ENCODE measurements around the gene SUPT4H1. TPM values are rescaled to one million over a fixed set of nuclear protein-coding genes. Genes with fewer than 3 reads are reported as not detected.

SUPT4H1 gene
- total and polyA plus RNA-seq, 9 of the 15 experiments (the other 6 are each of a cell fraction or from before 2014, with no cell fraction given): 62.1 to 320 (median 117) TPM

DNA sequence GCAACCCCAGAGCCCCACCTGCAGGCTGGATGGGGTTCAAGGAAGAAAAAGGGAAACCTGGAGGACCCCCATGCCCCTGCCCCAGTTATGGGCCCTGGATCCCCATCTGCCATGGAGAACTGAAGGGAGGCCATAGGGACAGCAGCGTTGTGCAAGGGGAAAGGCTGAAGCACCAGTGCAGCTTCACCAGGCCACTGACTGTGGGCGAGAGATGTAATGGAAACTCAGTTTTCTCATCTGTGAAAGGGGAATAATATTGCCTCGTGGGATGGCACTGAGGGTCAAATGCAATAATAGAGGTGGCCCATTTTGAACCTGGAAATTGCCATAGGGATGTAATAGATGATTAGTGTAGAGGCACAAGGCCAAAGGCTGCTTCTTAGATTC lies 13.6 kb downstream of the SUPT4H1 start (continued):
- TF ChIP-seq NONO (IDR thresholded peaks at IDR 0.05; ENCODE audit: low read depth in 2 of 2, low read length in 1 of 2): no peak
- TF ChIP-seq, protein P1, sequence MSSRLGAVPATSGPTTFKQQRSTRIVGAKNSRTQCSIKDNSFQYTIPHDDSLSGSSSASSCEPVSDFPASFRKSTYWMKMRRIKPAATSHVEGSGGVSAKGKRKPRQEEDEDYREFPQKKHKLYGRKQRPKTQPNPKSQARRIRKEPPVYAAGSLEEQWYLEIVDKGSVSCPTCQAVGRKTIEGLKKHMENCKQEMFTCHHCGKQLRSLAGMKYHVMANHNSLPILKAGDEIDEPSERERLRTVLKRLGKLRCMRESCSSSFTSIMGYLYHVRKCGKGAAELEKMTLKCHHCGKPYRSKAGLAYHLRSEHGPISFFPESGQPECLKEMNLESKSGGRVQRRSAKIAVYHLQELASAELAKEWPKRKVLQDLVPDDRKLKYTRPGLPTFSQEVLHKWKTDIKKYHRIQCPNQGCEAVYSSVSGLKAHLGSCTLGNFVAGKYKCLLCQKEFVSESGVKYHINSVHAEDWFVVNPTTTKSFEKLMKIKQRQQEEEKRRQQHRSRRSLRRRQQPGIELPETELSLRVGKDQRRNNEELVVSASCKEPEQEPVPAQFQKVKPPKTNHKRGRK (tag; IDR thresholded peaks at IDR 0.05): no peak
- TF ChIP-seq, protein P2, sequence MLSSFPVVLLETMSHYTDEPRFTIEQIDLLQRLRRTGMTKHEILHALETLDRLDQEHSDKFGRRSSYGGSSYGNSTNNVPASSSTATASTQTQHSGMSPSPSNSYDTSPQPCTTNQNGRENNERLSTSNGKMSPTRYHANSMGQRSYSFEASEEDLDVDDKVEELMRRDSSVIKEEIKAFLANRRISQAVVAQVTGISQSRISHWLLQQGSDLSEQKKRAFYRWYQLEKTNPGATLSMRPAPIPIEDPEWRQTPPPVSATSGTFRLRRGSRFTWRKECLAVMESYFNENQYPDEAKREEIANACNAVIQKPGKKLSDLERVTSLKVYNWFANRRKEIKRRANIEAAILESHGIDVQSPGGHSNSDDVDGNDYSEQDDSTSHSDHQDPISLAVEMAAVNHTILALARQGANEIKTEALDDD (IDR thresholded peaks at IDR 0.05): no peak
- peak; percentile 74 to 77; a peak in 3 of 4 replicates for TF ChIP-seq HDAC1 (IDR thresholded peaks at IDR 0.05)
- no peak for TF ChIP-seq ZKSCAN8 (CRISPR knock-in tag; IDR thresholded peaks at IDR 0.05)
- TF ChIP-seq ETV6 (IDR thresholded peaks at IDR 0.05; ENCODE audit: borderline replicate concordance in 1 of 2, low read depth in 2 of 2, low read length in 1 of 2): 0 out of 4 replicates have a peak, but pooled peaks of 1 of the 2 experiments have one; percentile 7
- TF ChIP-seq ETV6 (CRISPR knock-in tag; IDR thresholded peaks at IDR 0.05; ENCODE audit: borderline replicate concordance): no peak
- TF ChIP-seq SMAD1 (IDR thresholded peaks at IDR 0.05; ENCODE audit: low read depth, low read length, partially characterized antibody): no peak
- TF ChIP-seq ZNF586 (CRISPR knock-in tag; conservative IDR thresholded peaks at IDR 0.05): no peak
- no peak for TF ChIP-seq NRF1 (conservative IDR thresholded peaks at IDR 0.05 in 1 of 2, IDR thresholded peaks at IDR 0.05 in 1 of 2)
- 0 out of 2 replicates have a peak, but pooled peaks have one; percentile 70 for TF ChIP-seq NFXL1 (CRISPR knock-in tag; IDR thresholded peaks at IDR 0.05)
- peak; percentile 46; the same call in 1 of the 2 replicates for TF ChIP-seq ZNF76 (CRISPR knock-in tag; IDR thresholded peaks at IDR 0.05; ENCODE audit: borderline replicate concordance)
- peak; percentile 98; the same call in 1 of the 2 replicates for TF ChIP-seq CBX1 (IDR thresholded peaks at IDR 0.05; ENCODE audit: low read depth)
- TF ChIP-seq, protein P3, sequence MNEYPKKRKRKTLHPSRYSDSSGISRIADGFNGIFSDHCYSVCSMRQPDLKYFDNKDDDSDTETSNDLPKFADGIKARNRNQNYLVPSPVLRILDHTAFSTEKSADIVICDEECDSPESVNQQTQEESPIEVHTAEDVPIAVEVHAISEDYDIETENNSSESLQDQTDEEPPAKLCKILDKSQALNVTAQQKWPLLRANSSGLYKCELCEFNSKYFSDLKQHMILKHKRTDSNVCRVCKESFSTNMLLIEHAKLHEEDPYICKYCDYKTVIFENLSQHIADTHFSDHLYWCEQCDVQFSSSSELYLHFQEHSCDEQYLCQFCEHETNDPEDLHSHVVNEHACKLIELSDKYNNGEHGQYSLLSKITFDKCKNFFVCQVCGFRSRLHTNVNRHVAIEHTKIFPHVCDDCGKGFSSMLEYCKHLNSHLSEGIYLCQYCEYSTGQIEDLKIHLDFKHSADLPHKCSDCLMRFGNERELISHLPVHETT (CRISPR knock-in tag; conservative IDR thresholded peaks at IDR 0.05 in 1 of 2, IDR thresholded peaks at IDR 0.05 in 1 of 2): no peak
- TF ChIP-seq CBX3 (IDR thresholded peaks at IDR 0.05; ENCODE audit: borderline replicate concordance in 1 of 2, low read length in 2 of 2): peak in 1 of 2 experiments; percentile 83; a peak in 1 of 3 replicates
- no peak for TF ChIP-seq PURB (CRISPR knock-in tag; IDR thresholded peaks at IDR 0.05; ENCODE audit: low read depth)
- TF ChIP-seq RBM39 (optimal IDR thresholded peaks at IDR 0.05; ENCODE audit: low read depth, low read length): no peak
- peak; percentile 98 for TF ChIP-seq HDGF (IDR thresholded peaks at IDR 0.05)
- TF ChIP-seq CHD2 (IDR thresholded peaks at IDR 0.05; ENCODE audit: low read depth, low read length): no peak
- TF ChIP-seq NR4A1 (CRISPR knock-in tag; IDR thresholded peaks at IDR 0.05): no peak
- 0 out of 2 replicates have a peak, but pooled peaks have one; percentile 20 for TF ChIP-seq NR4A1 (tag; IDR thresholded peaks at IDR 0.05)
- TF ChIP-seq, protein P4, sequence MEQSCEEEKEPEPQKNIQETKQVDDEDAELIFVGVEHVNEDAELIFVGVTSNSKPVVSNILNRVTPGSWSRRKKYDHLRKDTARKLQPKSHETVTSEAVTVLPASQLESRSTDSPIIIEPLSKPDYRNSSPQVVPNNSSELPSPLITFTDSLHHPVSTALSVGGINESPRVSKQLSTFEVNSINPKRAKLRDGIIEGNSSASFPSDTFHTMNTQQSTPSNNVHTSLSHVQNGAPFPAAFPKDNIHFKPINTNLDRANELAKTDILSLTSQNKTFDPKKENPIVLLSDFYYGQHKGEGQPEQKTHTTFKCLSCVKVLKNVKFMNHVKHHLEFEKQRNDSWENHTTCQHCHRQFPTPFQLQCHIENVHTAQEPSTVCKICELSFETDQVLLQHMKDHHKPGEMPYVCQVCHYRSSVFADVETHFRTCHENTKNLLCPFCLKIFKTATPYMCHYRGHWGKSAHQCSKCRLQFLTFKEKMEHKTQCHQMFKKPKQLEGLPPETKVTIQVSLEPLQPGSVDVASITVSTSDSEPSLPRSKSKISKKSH (CRISPR knock-in tag; IDR thresholded peaks at IDR 0.05): no peak
- no peak for TF ChIP-seq CBX5 (IDR thresholded peaks at IDR 0.05; ENCODE audit: borderline replicate concordance, low read depth)
- no peak for TF ChIP-seq CHCHD3 (CRISPR knock-in tag; IDR thresholded peaks at IDR 0.05)
- TF ChIP-seq ZNF311 (CRISPR knock-in tag; IDR thresholded peaks at IDR 0.05): 0 out of 2 replicates have a peak, but pooled peaks have one; percentile 22
